Ishikawa (cell line): ENCODE results near the gene KHDRBS2.

Experiments used
- CEBPB ChIP-seq: IDR thresholded peaks from 2 replicates; pipeline ENCODE4 v1.6.1; 2012
- CREB1 ChIP-seq: IDR thresholded peaks from 2 replicates; pipeline ENCODE4 v1.6.1; 2012; ENCODE audit warnings: low read depth
- EGR1 ChIP-seq: IDR thresholded peaks from 2 replicates; pipeline ENCODE4 v1.6.1; 2012
- EP300 ChIP-seq: IDR thresholded peaks from 2 replicates; pipeline ENCODE4 v1.6.1; 2012; ENCODE audit warnings: borderline replicate concordance
- FOXM1 ChIP-seq: IDR thresholded peaks from 2 replicates; pipeline ENCODE4 v1.6.1; 2012; ENCODE audit warnings: low read depth, borderline replicate concordance
- MAX ChIP-seq: IDR thresholded peaks from 2 replicates; pipeline ENCODE4 v1.6.1; 2012
- NFIC ChIP-seq: IDR thresholded peaks from 2 replicates; pipeline ENCODE4 v1.6.1; 2012
- RAD21 ChIP-seq: IDR thresholded peaks from 2 replicates; pipeline ENCODE4 v1.6.1; 2012; ENCODE audit warnings: low read depth
- REST ChIP-seq: IDR thresholded peaks from 2 replicates; pipeline ENCODE4 v1.6.1; 2012; ENCODE audit warnings: low read depth, mild to moderate bottlenecking
- TAF1 ChIP-seq: IDR thresholded peaks from 2 replicates; pipeline ENCODE4 v1.6.1; 2012; ENCODE audit warnings: low read depth, mild to moderate bottlenecking
- TCF12 ChIP-seq: IDR thresholded peaks from 2 replicates; pipeline ENCODE4 v1.6.1; 2012; ENCODE audit warnings: low read depth
- TEAD4 ChIP-seq: IDR thresholded peaks from 2 replicates; pipeline ENCODE4 v1.6.1; 2012
- USF1 ChIP-seq: IDR thresholded peaks from 2 replicates; pipeline ENCODE4 v1.6.1; 2012
- YY1 ChIP-seq: IDR thresholded peaks from 2 replicates; pipeline ENCODE4 v1.6.1; 2012; ENCODE audit warnings: low read depth
- ZBTB7A ChIP-seq: IDR thresholded peaks from 2 replicates; pipeline ENCODE4 v1.6.1; 2012; ENCODE audit warnings: low read depth

KHDRBS2 gene

GRCh38 chr6:61959196-61959595 is 326.8 kb downstream of the KHDRBS2 start:
- TF ChIP-seq ZBTB7A (no peak), MAX (no peak), TCF12 (no peak), RAD21 (no peak), CREB1 (no peak), FOXM1 (no peak), EP300 (no peak), NFIC (no peak), TAF1 (no peak), USF1 (no peak)

- no peak for TF ChIP-seq TEAD4
- no peak for TF ChIP-seq USF1
- no peak for TF ChIP-seq ZBTB7A
- no peak for TF ChIP-seq TAF1
- no peak for TF ChIP-seq TCF12
- no peak for TF ChIP-seq FOXM1
- TF ChIP-seq YY1 = no peak
- TF ChIP-seq CEBPB = no peak
Observed at GRCh38 chr6:61953851-61954250, 332.2 kb downstream of the KHDRBS2 start.

- TF ChIP-seq CREB1 (no peak), TEAD4 (no peak), EGR1 (no peak), YY1 (no peak), TCF12 (no peak), FOXM1 (no peak), EP300 (no peak), USF1 (no peak), NFIC (no peak), CEBPB (no peak), TAF1 (no peak), RAD21 (no peak), REST (no peak)
Observed at GRCh38 chr6:61951586-61951985, 334.4 kb downstream of the KHDRBS2 start.

- TF ChIP-seq NFIC (no peak), CREB1 (no peak), FOXM1 (no peak), ZBTB7A (no peak), REST (no peak), TCF12 (no peak), YY1 (no peak), EP300 (no peak), TEAD4 (no peak), EGR1 (no peak)
Observed at GRCh38 chr6:61950811-61951210, 335.2 kb downstream of the KHDRBS2 start.

- TF ChIP-seq USF1 = no peak
- no peak for TF ChIP-seq MAX
- no peak for TF ChIP-seq TAF1
- TF ChIP-seq YY1 = no peak
- no peak for TF ChIP-seq ZBTB7A
- TF ChIP-seq CEBPB = no peak
- TF ChIP-seq EGR1 = no peak
- no peak for TF ChIP-seq CREB1
- no peak for TF ChIP-seq FOXM1
- TF ChIP-seq TCF12 = no peak
- TF ChIP-seq REST = no peak
- no peak for TF ChIP-seq NFIC
- TF ChIP-seq RAD21 = no peak
Observed at GRCh38 chr6:61949971-61950370, 336.1 kb downstream of the KHDRBS2 start.
